GM19452 (cell line): ENCODE measurements around the gene RHBDL2.
"Not testable (repeated sequence)": the region's sequence is repeated elsewhere in the genome, so short reads cannot be mapped to it uniquely, and the experiment has no call there.

Experiments used
- ATAC-seq: cut with Tn5 transposase; IDR thresholded peaks from one replicate; pipeline ENCODE4 v1.9.1; 2021; ENCODE audit not compliant: unreplicated experiment

RHBDL2 gene, protein sequence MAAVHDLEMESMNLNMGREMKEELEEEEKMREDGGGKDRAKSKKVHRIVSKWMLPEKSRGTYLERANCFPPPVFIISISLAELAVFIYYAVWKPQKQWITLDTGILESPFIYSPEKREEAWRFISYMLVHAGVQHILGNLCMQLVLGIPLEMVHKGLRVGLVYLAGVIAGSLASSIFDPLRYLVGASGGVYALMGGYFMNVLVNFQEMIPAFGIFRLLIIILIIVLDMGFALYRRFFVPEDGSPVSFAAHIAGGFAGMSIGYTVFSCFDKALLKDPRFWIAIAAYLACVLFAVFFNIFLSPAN

GRCh38 chr1:38941527-38942019, at the start of gene RHBDL2:
TSS of gene RHBDL2 (minus strand) at chr1:38941830. CDS start at chr1:38919212, 22,618 bp downstream.
- ATAC-seq = no peak

DNA sequence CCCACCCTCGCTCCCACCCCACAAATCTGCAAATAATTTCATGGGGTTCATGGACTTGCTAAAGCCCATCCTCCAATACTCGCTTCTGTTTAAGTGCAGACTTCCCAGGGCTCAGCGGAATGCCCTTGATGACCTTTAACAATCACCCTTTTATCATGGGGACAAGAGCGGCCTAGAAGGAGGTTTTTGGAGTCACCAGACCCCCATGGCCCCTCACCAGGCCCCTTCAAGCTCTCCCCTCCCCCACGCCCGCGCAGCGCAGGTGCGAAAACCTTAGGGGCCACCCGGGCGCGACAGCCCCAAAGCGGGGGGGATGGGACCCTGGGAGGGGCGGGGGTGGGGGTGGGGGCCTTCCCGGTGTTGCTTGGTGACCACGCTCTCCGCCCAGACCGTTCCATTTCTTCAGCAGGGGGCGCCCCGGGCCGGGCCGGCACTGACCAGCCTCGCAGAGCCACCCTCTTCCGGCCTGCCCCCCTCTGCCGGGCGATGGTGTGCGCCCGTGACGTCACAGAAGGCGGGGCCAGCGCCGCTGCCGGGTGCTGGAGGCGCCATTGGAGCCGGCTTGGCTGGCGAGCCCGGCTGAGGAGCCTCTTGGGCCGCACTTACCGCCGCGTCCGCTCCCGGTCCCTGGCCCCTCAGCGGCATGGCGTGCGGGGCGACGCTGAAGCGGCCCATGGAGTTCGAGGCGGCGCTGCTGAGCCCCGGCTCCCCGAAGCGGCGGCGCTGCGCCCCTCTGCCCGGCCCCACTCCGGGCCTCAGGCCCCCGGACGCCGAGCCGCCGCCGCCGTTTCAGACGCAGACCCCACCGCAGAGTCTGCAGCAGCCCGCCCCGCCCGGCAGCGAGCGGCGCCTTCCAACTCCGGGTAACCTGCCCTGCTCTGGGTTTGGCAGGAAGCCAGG, 49.4 kb upstream of the RHBDL2 start, which contains the start of gene AKIRIN1:
Gene AKIRIN1 (plus strand): TSS at position 539 of the 900 bp plus-strand sequence. CDS start 105 bp downstream, at position 644.
- peak; percentile 95 for ATAC-seq

DNA sequence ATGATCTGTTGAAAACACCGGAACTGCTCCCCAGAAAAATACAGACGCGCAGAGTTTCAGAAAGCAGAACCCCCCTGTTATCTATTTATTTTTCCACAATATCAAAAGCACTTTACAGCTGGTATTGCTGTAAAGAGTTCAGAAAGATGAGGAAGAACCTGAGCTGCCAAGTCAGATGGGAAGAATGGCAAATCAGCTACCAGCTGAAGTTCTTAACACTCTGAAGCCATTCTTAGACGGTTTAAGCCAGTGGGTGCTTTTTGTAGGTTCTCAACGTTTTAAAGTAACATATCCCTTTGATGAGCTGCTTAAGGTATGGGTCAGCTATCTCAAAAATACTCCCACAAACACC, 48.7 kb upstream of the RHBDL2 start:
- no peak for ATAC-seq

DNA sequence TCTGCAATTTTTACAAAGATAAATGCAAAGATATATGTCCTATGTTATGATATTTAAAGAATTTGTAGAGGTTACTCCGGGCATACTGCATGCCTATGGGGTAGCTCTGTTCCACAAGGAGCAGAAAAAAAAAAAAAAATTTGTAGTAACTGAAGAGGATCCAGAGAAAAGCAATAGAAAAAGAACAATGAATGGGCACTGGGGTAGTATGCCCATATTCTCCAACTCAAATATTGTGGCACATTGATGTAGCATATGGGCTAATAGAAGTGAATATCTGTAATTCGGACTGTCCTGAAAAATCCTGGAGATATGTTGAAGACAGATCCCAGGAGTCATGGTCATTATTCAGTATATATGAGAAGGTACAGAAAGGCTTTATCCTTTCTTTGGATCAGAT, 48.3 kb upstream of the RHBDL2 start:
- ATAC-seq = no peak

DNA sequence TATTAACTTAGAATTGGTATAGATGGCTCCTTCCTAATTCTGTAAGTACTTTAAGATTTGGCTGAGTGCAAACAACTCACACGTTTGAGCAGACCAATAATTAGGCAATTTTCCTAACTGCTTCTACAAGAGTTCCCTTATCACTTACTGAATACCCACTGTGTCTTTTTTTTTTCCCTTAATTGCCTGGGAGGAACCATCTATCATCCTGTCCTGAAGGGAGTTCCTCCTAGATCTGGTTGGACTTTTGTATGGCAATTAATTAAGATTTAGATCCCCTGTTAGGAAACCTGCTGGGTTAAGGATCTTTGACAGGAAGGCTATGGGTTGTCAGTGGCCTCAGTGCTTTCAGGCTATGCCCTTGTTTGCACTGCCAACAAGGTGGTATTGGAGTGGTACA, 37.8 kb upstream of the RHBDL2 start:
- ATAC-seq = not testable (repeated sequence)

- ATAC-seq = not testable (repeated sequence)
These were observed 36.6 kb upstream of the RHBDL2 start for GRCh38 chr1:38978245-38978542.

GRCh38 chr1:38977399-38978244, 36.0 kb upstream of the RHBDL2 start:
- not testable (repeated sequence) for ATAC-seq

GRCh38 chr1:38973659-38974437, 32.2 kb upstream of the RHBDL2 start:
- ATAC-seq = no peak

GRCh38 chr1:38973145-38973544, 31.5 kb upstream of the RHBDL2 start:
- ATAC-seq = not testable (repeated sequence)

DNA sequence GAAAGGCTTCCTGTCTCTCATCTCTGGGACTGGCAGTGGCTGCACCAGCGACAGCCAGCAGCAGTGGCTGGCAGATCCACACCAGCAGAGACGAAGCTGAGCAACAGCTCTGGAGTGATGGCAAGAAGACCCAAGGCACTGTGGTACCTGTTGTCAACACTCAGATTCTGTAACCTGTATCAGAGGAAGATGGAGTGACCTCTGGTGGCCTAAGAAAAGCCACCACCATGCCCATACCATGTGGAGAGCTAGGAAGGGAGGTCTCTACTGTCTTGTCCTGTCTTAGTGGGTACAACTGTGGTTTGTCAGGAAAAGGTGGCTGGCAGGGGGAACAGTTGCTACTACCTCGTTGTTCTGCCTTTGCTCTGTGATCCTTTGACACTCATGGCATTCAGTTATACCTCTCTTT, 22.5 kb upstream of the RHBDL2 start:
- no peak for ATAC-seq

GRCh38 chr1:38962560-38962959, 20.9 kb upstream of the RHBDL2 start:
- ATAC-seq = no peak

DNA sequence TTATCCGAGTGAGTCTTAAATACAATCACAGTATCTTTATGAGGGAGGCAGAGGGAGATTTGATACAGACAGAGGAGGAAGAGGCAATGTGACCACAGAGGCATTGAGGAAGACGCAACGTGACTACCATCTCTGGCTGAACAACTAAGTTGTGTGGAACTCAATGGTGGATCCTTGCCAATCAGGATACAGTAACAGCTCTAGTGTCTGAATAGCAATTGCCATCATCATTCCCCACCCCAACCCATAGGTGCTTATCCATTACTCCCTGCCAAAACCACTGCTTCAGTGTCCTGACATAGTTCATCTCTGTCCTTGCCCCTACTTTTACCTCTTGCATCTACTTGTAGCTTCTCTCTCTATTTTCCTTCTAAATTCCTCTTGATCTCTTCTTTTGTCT, 20.5 kb upstream of the RHBDL2 start:
- ATAC-seq = no peak

DNA sequence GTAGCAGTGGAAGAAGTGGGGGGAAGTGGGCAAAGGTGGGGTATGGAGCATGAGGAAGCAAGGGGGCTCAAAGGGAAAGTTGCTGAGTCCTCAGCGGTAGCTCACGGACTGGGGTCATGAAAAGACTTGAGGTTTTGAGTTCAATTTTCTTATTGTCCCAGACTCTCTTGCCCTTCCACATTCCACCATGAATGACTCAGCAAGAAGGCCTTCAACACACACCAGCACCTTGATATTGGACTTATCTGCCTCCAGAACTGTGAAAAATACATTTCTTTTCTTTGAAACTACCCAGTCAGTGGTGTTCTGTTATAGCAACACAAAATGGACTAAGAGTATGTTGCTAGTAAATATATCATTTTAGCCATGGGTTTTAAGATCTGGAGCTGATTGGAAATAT, 17.3 kb upstream of the RHBDL2 start:
- no peak for ATAC-seq

GRCh38 chr1:38953433-38953860, 11.8 kb upstream of the RHBDL2 start:
- ATAC-seq = no peak

DNA sequence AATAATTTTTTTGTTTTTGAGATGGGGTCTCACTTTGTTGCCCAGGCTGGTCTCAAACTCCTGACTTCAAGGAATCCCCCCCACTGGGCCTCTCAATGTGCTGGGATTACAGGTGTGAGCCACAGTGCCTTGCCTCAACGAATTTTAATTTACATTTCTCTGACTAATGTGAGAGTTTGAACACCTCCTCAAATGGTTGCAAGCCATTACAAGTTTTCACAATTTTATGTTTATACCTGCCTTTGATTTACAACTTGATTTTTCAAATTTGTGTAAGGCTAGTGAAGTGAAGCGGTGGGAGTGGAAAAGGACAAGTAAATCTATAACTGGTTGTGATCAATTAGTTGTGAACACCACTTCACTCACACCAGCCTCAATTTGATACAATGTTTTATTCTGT, 8.9 kb upstream of the RHBDL2 start:
- ATAC-seq = no peak

DNA sequence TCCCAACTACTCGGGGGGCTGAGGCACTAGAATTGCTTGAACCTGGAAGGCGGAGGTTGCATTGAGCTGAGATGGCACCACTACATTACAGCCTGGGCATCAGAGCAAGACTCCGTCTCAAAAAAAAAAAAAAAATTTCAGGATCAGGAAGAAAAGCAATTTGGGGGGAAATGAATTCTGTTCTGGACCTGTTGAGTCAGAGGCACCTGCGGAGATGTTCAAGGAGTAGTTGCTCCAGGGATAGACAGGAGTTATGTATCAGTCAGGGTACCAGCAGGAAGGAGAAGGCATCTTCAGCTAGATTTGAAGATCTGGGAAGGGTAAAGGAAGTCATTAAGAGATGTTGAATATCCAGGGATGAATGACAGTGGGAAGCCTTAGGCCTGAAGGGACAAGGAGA, 2.9 kb upstream of the RHBDL2 start:
- ATAC-seq = no peak

DNA sequence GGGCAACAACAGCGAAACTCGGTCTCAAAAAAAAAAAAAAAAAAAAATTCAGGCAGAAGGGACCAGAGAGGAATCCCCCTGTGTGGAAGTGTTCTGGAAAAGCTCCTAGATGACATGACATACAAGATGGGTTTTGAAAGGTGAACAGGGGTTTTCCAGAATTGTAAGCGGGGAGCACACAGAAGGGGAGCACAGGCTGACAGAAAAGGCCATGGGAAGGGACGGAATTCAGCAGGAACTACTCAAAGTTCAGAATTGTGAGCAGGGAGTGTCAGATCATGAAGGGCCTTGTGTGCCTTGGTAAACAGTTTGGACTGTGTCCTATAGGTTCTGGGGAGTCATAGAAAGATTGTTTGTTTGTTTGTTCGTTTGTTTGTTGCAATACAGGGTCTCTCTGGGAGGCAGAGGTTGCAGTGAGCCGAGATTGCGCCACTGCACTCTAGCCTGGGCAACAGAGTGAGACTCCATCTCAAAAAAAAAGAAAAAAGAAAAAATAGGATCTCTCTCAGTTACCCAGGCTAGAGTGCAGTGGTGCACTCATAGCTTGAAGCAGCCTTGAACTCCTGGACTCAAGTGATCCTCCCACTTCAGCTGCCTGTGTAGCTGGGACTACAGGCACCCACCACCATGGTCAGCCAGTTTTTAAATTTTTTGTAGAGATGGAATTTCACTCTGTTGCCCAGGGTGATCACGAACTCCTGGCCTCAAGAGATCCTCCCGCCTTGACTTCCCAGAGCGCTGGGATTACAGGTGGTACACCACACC, 1.2 kb upstream of the RHBDL2 start:
- ATAC-seq = no peak

- ATAC-seq = no peak
These were observed 537 bp downstream of the RHBDL2 start for GRCh38 chr1:38941093-38941492.

- ATAC-seq = no peak
These were observed 1.1 kb downstream of the RHBDL2 start for GRCh38 chr1:38940339-38941047.
